SK-N-SH (cell line): Measurements from ENCODE around the gene TMEM161A. TPM values are rescaled to one million over a fixed set of nuclear protein-coding genes. Genes with fewer than 3 reads are reported as not detected.

ENCODE experiments used
- CTCF ChIA-PET: fragments of 300-600, 350-600 bp; formaldehyde crosslinking; extraction: SDS; loops from one replicate; lab custom pipeline; 2021; lab: Yijun Ruan, JAX
- POLR2A ChIA-PET: fragments of 350-600 bp; sonication (Branson Sonifier 250); formaldehyde crosslinking; extraction: SDS; loops from one replicate; lab custom pipeline; 2020; ENCODE audit warnings: antibody characterized with exemption, inconsistent platforms; lab: Yijun Ruan, JAX
- DNase-seq: peaks from one replicate; pipeline ENCODE4 v3.0.0; 2012
- H2AFZ ChIP-seq: fragments of 200-600 bp; sonication (generic); 2 replicates; pipeline ENCODE4 v1.8.1; 2016; ENCODE audit warnings: antibody characterized with exemption, mild to moderate bottlenecking, low read depth
- H3F3A ChIP-seq: fragments of 200-600 bp; sonication (generic); replicated peaks from 2 replicates; pipeline ENCODE3; 2016; ENCODE audit warnings: antibody characterized with exemption, mild to moderate bottlenecking; ENCODE audit not compliant: insufficient read depth
- H3K27ac ChIP-seq, 2 experiments: fragments of 200-500 bp in 1 of 2; fragments of 200-600 bp in 1 of 2; sonication (Bioruptor generic) in 1 of 2; sonication (generic), shearing (Covaris generic) in 1 of 2; 2 replicates each; pipeline versions ENCODE4 v1.5.1 to v1.6.1; 2014 to 2016; ENCODE audit warnings: low read depth in 2 of 2, inconsistent platforms in 1 of 2, low read length in 1 of 2, mild to moderate bottlenecking in 1 of 2, mixed read lengths in 1 of 2
- H3K27me3 ChIP-seq: fragments of 200-600 bp; sonication (generic), shearing (Covaris generic); 2 replicates; pipeline ENCODE4 v1.6.1; 2016; ENCODE audit warnings: mixed run types; ENCODE audit not compliant: insufficient read depth
- H3K36me3 ChIP-seq, 2 experiments: fragments of 200-500 bp in 1 of 2; fragments of 200-600 bp in 1 of 2; sonication (Bioruptor generic) in 1 of 2; sonication (generic) in 1 of 2; replicated peaks in 1 of 2; 2 replicates each; pipeline versions ENCODE3 to v1.5.1; 2014 to 2016; ENCODE audit warnings: low read length in 1 of 2, mild to moderate bottlenecking in 1 of 2; ENCODE audit not compliant: insufficient read depth in 2 of 2, control insufficient read depth in 1 of 2
- H3K4me1 ChIP-seq, 2 experiments: fragments of 200-500 bp in 1 of 2; fragments of 200-600 bp in 1 of 2; sonication (Bioruptor generic) in 1 of 2; sonication (generic), shearing (Covaris generic) in 1 of 2; 2 replicates each; pipeline versions ENCODE4 v1.5.1 to v1.6.1; 2014 to 2016; ENCODE audit warnings: low read depth in 1 of 2, low read length in 1 of 2, mixed run types in 1 of 2; ENCODE audit not compliant: insufficient read depth in 2 of 2, control insufficient read depth in 1 of 2
- H3K4me2 ChIP-seq: fragments of 200-600 bp; sonication (generic), shearing (Covaris generic); 2 replicates; pipeline ENCODE4 v1.6.1; 2017; ENCODE audit warnings: mixed run types
- H3K4me3 ChIP-seq, 2 experiments: fragments of 200-500 bp in 1 of 2; fragments of 200-600 bp in 1 of 2; sonication (Bioruptor generic) in 1 of 2; sonication (generic), shearing (Covaris generic) in 1 of 2; 2 replicates each; pipeline versions ENCODE4 v1.5.1 to v1.8.1; 2014 to 2016; ENCODE audit warnings: low read depth in 2 of 2, inconsistent platforms in 1 of 2, low read length in 1 of 2, mild to moderate bottlenecking in 1 of 2, mixed read lengths in 1 of 2, moderate library complexity in 1 of 2
- H3K79me2 ChIP-seq: fragments of 200-600 bp; sonication (generic); 2 replicates; pipeline ENCODE4 v1.8.1; 2017; ENCODE audit warnings: mild to moderate bottlenecking; ENCODE audit not compliant: insufficient read depth
- H3K9ac ChIP-seq: fragments of 200-600 bp; sonication (generic); 2 replicates; pipeline ENCODE4 v1.6.1; 2017; ENCODE audit warnings: mixed run types
- H3K9me2 ChIP-seq: fragments of 200-600 bp; sonication (generic); 2 replicates; pipeline ENCODE4 v1.6.1; 2017; ENCODE audit warnings: mixed run types
- H3K9me3 ChIP-seq: fragments of 200-600 bp; sonication (generic); 2 replicates; pipeline ENCODE4 v1.6.1; 2017; ENCODE audit warnings: mixed run types, mild to moderate bottlenecking, moderate library complexity
- H4K20me1 ChIP-seq: fragments of 200-600 bp; sonication (generic); 2 replicates; pipeline ENCODE4 v1.6.1; 2017; ENCODE audit warnings: mild to moderate bottlenecking, mixed run types; ENCODE audit not compliant: insufficient read depth
- CHD2 ChIP-seq: fragments of 150-350 bp; IDR thresholded peaks from 2 replicates; pipeline ENCODE4 v1.6.1; 2018; ENCODE audit warnings: low read length; ENCODE audit not compliant: partially characterized antibody
- EP300 ChIP-seq, 2 experiments: IDR thresholded peaks; 2 replicates each; pipeline versions ENCODE4 v1.4.0 to v1.6.1; 2012; ENCODE audit warnings: borderline replicate concordance in 1 of 2, low read depth in 1 of 2, low read length in 1 of 2
- GATA2 ChIP-seq: sonication (generic); formaldehyde crosslinking; IDR thresholded peaks from 2 replicates; pipeline ENCODE4 v1.5.0; 2020; ENCODE audit warnings: mild to moderate bottlenecking, missing genetic modification reagents
- JUND ChIP-seq: IDR thresholded peaks from 2 replicates; pipeline ENCODE4 v1.4.0; 2012
- MXI1 ChIP-seq: IDR thresholded peaks from 2 replicates; pipeline ENCODE4 v1.6.1; 2012; ENCODE audit warnings: mild to moderate bottlenecking, low read depth, low read length, improper control_type of control experiment
- NFIC ChIP-seq: IDR thresholded peaks from 2 replicates; pipeline ENCODE4 v1.4.0; 2012; ENCODE audit warnings: borderline replicate concordance
- POLR2AphosphoS5 ChIP-seq: IDR thresholded peaks from 2 replicates; pipeline ENCODE4 v1.6.1; 2012; ENCODE audit warnings: low read depth, low read length
- RXRA ChIP-seq: IDR thresholded peaks from 2 replicates; pipeline ENCODE4 v1.4.0; 2012; ENCODE audit warnings: low read depth, mild to moderate bottlenecking, borderline replicate concordance
- TAF1 ChIP-seq: IDR thresholded peaks from 2 replicates; pipeline ENCODE4 v1.6.1; 2012; ENCODE audit warnings: low read depth, mild to moderate bottlenecking, low read length, moderate library complexity, borderline replicate concordance
- TEAD4 ChIP-seq: IDR thresholded peaks from 2 replicates; pipeline ENCODE4 v1.4.0; 2012; ENCODE audit warnings: mild to moderate bottlenecking, borderline replicate concordance; ENCODE audit not compliant: insufficient read depth
- WGBS: methylation state at CpG from one replicate; pipeline ENCODE4 v1.1.6; 2017; ENCODE audit warnings: low lambda C conversion rate; 5-methylcytosine and 5-hydroxymethylcytosine counted together
- polyA plus RNA-seq, 3 experiments: library from polyadenylated mRNA; depleted of rRNA; stranded (reverse); fragments of >200 nt; gene quantifications; 2 replicates each; pipeline ENCODE4 v1.2.3, GENCODE V29; 2012
- TF ChIP-seq, protein P1 (sequence below): fragments of 200-600 bp; sonication (generic); IDR thresholded peaks from 2 replicates; pipeline ENCODE4 v1.6.1; 2017; ENCODE audit warnings: antibody characterized with exemption, mild to moderate bottlenecking, moderate library complexity
- TF ChIP-seq, protein P2 (sequence below): IDR thresholded peaks from 2 replicates; pipeline ENCODE4 v1.4.0; 2012; ENCODE audit warnings: low read depth
- TF ChIP-seq, protein P3 (sequence below): fragments of 150-350 bp; IDR thresholded peaks from 2 replicates; pipeline ENCODE4 v1.6.1; 2017; ENCODE audit warnings: antibody characterized with exemption, low read length, low read depth, borderline replicate concordance
- TF ChIP-seq, protein P4 (sequence below): fragments of 150-350 bp; IDR thresholded peaks from 2 replicates; pipeline ENCODE4 v1.6.1; 2016; ENCODE audit warnings: mild to moderate bottlenecking, low read depth, low read length
- TF ChIP-seq, protein P5 (sequence below): IDR thresholded peaks from 2 replicates; pipeline ENCODE4 v1.4.0; 2012; ENCODE audit warnings: low read depth, borderline replicate concordance
- TF ChIP-seq, protein P6 (sequence below): IDR thresholded peaks from 2 replicates; pipeline ENCODE4 v1.4.0; 2012; ENCODE audit warnings: low read depth, borderline replicate concordance
- TF ChIP-seq, protein P7 (sequence below): IDR thresholded peaks from 2 replicates; pipeline ENCODE4; 2012

Gene TMEM161A
- polyA plus RNA-seq, 1 of the 3 experiments (the other 2 are of a cell fraction), result 39.3 TPM

DNA sequence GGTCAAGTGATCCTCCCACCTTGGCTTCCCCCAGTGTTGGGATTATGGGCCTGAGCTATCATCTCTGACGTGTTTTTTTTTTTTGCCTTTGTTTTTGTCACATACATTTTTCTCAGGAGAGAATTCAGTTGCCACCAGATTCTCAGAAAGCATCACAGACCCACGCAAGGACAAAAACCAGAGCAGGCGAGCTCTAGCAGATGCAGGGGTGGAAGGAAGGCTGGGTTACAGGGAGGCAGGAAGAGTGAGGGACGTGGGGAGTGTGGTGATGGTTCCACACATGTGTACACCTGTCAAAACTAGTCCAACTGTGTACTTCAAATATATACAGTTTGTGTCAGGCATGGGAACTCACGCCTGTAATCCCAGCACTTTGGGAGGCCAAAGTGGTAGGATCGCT lies 4.3 kb downstream of the TMEM161A start:
- no peaks in the 10 kb centered on the region for H3K27me3 ChIP-seq
- H3K27ac ChIP-seq, result no peak overlapping the region
- H3K4me3 ChIP-seq, result no peak overlapping the region
- WGBS, result 94% methylated on average over 6 of the region's 6 CpGs
- H3K9ac ChIP-seq, result no peak overlapping the region
- peaks cover 8% of the 10 kb centered on the region; the same call in 1 of the 2 replicates for H3K79me2 ChIP-seq
- H3K4me1 ChIP-seq, result peaks cover 0 to 8% of the 10 kb centered on the region in 2 experiments; a peak in 1 of 4 replicates
- TF ChIP-seq, protein P1, sequence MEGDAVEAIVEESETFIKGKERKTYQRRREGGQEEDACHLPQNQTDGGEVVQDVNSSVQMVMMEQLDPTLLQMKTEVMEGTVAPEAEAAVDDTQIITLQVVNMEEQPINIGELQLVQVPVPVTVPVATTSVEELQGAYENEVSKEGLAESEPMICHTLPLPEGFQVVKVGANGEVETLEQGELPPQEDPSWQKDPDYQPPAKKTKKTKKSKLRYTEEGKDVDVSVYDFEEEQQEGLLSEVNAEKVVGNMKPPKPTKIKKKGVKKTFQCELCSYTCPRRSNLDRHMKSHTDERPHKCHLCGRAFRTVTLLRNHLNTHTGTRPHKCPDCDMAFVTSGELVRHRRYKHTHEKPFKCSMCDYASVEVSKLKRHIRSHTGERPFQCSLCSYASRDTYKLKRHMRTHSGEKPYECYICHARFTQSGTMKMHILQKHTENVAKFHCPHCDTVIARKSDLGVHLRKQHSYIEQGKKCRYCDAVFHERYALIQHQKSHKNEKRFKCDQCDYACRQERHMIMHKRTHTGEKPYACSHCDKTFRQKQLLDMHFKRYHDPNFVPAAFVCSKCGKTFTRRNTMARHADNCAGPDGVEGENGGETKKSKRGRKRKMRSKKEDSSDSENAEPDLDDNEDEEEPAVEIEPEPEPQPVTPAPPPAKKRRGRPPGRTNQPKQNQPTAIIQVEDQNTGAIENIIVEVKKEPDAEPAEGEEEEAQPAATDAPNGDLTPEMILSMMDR, result no peak
- TF ChIP-seq GATA2 (no peak), TEAD4 (no peak), RXRA (no peak), MXI1 (no peak), CHD2 (no peak), TAF1 (no peak), NFIC (no peak), JUND (no peak), EP300 (IDR thresholded peaks at IDR 0.05; ENCODE audit: borderline replicate concordance in 1 of 2, low read depth in 1 of 2, low read length in 1 of 2) (no peak), POLR2AphosphoS5 (no peak)
- TF ChIP-seq, protein P2, sequence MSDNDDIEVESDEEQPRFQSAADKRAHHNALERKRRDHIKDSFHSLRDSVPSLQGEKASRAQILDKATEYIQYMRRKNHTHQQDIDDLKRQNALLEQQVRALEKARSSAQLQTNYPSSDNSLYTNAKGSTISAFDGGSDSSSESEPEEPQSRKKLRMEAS, result no peak
- TF ChIP-seq, protein P3, sequence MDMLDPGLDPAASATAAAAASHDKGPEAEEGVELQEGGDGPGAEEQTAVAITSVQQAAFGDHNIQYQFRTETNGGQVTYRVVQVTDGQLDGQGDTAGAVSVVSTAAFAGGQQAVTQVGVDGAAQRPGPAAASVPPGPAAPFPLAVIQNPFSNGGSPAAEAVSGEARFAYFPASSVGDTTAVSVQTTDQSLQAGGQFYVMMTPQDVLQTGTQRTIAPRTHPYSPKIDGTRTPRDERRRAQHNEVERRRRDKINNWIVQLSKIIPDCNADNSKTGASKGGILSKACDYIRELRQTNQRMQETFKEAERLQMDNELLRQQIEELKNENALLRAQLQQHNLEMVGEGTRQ, result no peak
- TF ChIP-seq, protein P4, sequence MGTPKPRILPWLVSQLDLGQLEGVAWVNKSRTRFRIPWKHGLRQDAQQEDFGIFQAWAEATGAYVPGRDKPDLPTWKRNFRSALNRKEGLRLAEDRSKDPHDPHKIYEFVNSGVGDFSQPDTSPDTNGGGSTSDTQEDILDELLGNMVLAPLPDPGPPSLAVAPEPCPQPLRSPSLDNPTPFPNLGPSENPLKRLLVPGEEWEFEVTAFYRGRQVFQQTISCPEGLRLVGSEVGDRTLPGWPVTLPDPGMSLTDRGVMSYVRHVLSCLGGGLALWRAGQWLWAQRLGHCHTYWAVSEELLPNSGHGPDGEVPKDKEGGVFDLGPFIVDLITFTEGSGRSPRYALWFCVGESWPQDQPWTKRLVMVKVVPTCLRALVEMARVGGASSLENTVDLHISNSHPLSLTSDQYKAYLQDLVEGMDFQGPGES, result no peak
- TF ChIP-seq, protein P5, sequence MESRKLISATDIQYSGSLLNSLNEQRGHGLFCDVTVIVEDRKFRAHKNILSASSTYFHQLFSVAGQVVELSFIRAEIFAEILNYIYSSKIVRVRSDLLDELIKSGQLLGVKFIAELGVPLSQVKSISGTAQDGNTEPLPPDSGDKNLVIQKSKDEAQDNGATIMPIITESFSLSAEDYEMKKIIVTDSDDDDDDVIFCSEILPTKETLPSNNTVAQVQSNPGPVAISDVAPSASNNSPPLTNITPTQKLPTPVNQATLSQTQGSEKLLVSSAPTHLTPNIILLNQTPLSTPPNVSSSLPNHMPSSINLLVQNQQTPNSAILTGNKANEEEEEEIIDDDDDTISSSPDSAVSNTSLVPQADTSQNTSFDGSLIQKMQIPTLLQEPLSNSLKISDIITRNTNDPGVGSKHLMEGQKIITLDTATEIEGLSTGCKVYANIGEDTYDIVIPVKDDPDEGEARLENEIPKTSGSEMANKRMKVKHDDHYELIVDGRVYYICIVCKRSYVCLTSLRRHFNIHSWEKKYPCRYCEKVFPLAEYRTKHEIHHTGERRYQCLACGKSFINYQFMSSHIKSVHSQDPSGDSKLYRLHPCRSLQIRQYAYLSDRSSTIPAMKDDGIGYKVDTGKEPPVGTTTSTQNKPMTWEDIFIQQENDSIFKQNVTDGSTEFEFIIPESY, result no peak
- TF ChIP-seq, protein P6, sequence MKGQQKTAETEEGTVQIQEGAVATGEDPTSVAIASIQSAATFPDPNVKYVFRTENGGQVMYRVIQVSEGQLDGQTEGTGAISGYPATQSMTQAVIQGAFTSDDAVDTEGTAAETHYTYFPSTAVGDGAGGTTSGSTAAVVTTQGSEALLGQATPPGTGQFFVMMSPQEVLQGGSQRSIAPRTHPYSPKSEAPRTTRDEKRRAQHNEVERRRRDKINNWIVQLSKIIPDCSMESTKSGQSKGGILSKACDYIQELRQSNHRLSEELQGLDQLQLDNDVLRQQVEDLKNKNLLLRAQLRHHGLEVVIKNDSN, result no peak
- TF ChIP-seq, protein P7, sequence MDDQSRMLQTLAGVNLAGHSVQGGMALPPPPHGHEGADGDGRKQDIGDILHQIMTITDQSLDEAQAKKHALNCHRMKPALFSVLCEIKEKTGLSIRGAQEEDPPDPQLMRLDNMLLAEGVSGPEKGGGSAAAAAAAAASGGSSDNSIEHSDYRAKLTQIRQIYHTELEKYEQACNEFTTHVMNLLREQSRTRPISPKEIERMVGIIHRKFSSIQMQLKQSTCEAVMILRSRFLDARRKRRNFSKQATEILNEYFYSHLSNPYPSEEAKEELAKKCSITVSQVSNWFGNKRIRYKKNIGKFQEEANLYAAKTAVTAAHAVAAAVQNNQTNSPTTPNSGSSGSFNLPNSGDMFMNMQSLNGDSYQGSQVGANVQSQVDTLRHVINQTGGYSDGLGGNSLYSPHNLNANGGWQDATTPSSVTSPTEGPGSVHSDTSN, result no peak
- H3K9me2 ChIP-seq, result no peaks in the 10 kb centered on the region
- POLR2A ChIA-PET, result no interaction called here
- CTCF ChIA-PET, result interaction anchor here (0.6 to 1.7 kb wide), 5 partner anchors 12 to 238 kb away, joined by 3 to 8 read pairs (median 3); partner anchors contain the start of gene CERS1
- no peak overlapping the region for H2AFZ ChIP-seq
- H4K20me1 ChIP-seq, result no peaks in the 10 kb centered on the region
- H3F3A ChIP-seq, result no peaks in the 10 kb centered on the region
- no peak for DNase-seq
- no peaks in the 10 kb centered on the region for H3K36me3 ChIP-seq
- no peaks in the 10 kb centered on the region for H3K9me3 ChIP-seq
- H3K4me2 ChIP-seq, result no peak overlapping the region
